IMR-90 (cell line): Measurements from ENCODE around the gene DRC3. TPM values are rescaled to one million over a fixed set of nuclear protein-coding genes. Genes with fewer than 3 reads are reported as not detected.
A peak's percentile ranks its signal among the peaks of the same experiment; 100 is the strongest.

Experiments
- ATAC-seq: fragments of 200-7000 bp; cut with Tn5 transposase; 2 replicates; pipeline ENCODE4 v1.9.1; 2020; ENCODE audit warnings: low read depth, mild to moderate bottlenecking, moderate library complexity
- BruUV-seq: library from RNA; stranded (reverse); fragments of 400-500 nt; replicated peaks from 2 replicates; lab custom pipeline; 2021; lab: Mats Ljungman, UMichigan
- CTCF ChIA-PET: fragments of 300-600 bp; formaldehyde crosslinking; extraction: SDS; loops from one replicate; lab custom pipeline; 2021; ENCODE audit warnings: antibody characterized with exemption; lab: Yijun Ruan, JAX
- POLR2A ChIA-PET: fragments of 300-600 bp; sonication (Branson Sonifier 250); formaldehyde crosslinking; loops from one replicate; lab custom pipeline; 2022; ENCODE audit warnings: antibody characterized with exemption; ENCODE audit not compliant: unreplicated experiment; lab: Charles Lee
- DNase-seq: peaks from one replicate; pipeline ENCODE4 v3.0.0; 2013
- H2AFZ ChIP-seq: replicated peaks from 2 replicates; pipeline ENCODE3; 2013; ENCODE audit warnings: low read length, mild to moderate bottlenecking; ENCODE audit not compliant: poor library complexity
- H2AK5ac ChIP-seq: 2 replicates; pipeline ENCODE4 v1.6.1; 2013; ENCODE audit warnings: low read depth, low read length, inconsistent platforms
- H2AK9ac ChIP-seq: replicated peaks from 2 replicates; pipeline ENCODE3; 2013; ENCODE audit warnings: mild to moderate bottlenecking, low read depth, low read length, moderate library complexity; ENCODE audit not compliant: poor library complexity
- H2BK120ac ChIP-seq: 2 replicates; pipeline ENCODE4 v1.6.1; 2013; ENCODE audit warnings: low read depth, low read length, inconsistent platforms
- H2BK15ac ChIP-seq: 3 replicates; pipeline ENCODE4 v1.6.1; 2013; ENCODE audit warnings: low read depth, low read length, inconsistent platforms
- H2BK20ac ChIP-seq: 2 replicates; pipeline ENCODE4 v1.6.1; 2013; ENCODE audit warnings: low read depth, mild to moderate bottlenecking, inconsistent platforms, low read length, moderate library complexity
- H2BK5ac ChIP-seq: 2 replicates; pipeline ENCODE4 v1.6.1; 2013; ENCODE audit warnings: mild to moderate bottlenecking, low read depth, low read length, inconsistent platforms; ENCODE audit not compliant: poor library complexity, severe bottlenecking
- H3K14ac ChIP-seq: replicated peaks from 2 replicates; pipeline ENCODE4 v1.6.1; 2013; ENCODE audit warnings: low read depth, low read length, inconsistent platforms
- H3K18ac ChIP-seq: 2 replicates; pipeline ENCODE4 v1.6.1; 2013; ENCODE audit warnings: low read depth, low read length, control low read depth
- H3K23ac ChIP-seq: 2 replicates; pipeline ENCODE4 v1.6.1; 2013; ENCODE audit warnings: low read depth, low read length, inconsistent platforms
- H3K27ac ChIP-seq: 2 replicates; pipeline ENCODE4 v1.5.1; 2013; ENCODE audit warnings: mild to moderate bottlenecking, control low read depth, low read length; ENCODE audit not compliant: insufficient read depth
- H3K27me3 ChIP-seq: 2 replicates; pipeline ENCODE4 v1.6.1; 2013; ENCODE audit warnings: low read length; ENCODE audit not compliant: control insufficient read depth, insufficient read depth
- H3K36me3 ChIP-seq: 2 replicates; pipeline ENCODE4 v1.6.1; 2013; ENCODE audit warnings: low read length, mixed read lengths; ENCODE audit not compliant: control insufficient read depth, insufficient read depth
- H3K4ac ChIP-seq: 2 replicates; pipeline ENCODE4 v1.6.1; 2013; ENCODE audit warnings: low read depth, low read length, inconsistent platforms
- H3K4me1 ChIP-seq: 2 replicates; pipeline ENCODE4 v1.6.1; 2013; ENCODE audit warnings: low read length, mixed read lengths; ENCODE audit not compliant: control insufficient read depth, insufficient read depth
- H3K4me2 ChIP-seq: 2 replicates; pipeline ENCODE4 v1.6.1; 2013; ENCODE audit warnings: low read depth, mild to moderate bottlenecking, control low read depth, low read length, moderate library complexity
- H3K4me3 ChIP-seq: 2 replicates; pipeline ENCODE4 v1.5.1; 2013; ENCODE audit warnings: low read depth, mild to moderate bottlenecking, control low read depth, low read length, moderate library complexity; ENCODE audit not compliant: insufficient read depth
- H3K56ac ChIP-seq: 2 replicates; pipeline ENCODE4 v1.6.1; 2013; ENCODE audit warnings: low read length, inconsistent platforms; ENCODE audit not compliant: insufficient read depth; ENCODE audit errors: extremely low read depth
- H3K79me1 ChIP-seq, 2 experiments: 2 replicates each; pipeline ENCODE4 v1.6.1; 2013; ENCODE audit warnings: low read length in 2 of 2, inconsistent platforms in 1 of 2, low read depth in 1 of 2
- H3K9ac ChIP-seq: 2 replicates; pipeline ENCODE4 v1.6.1; 2013; ENCODE audit warnings: low read depth, low read length, control low read depth
- H3K9me1 ChIP-seq: 2 replicates; pipeline ENCODE4 v1.6.1; 2013; ENCODE audit warnings: low read length, inconsistent platforms; ENCODE audit not compliant: insufficient read depth
- H3K9me3 ChIP-seq: 2 replicates; pipeline ENCODE4 v1.6.1; 2013; ENCODE audit warnings: low read length; ENCODE audit not compliant: control insufficient read depth, insufficient read depth
- H4K20me1 ChIP-seq: 2 replicates; pipeline ENCODE4 v1.6.1; 2013; ENCODE audit warnings: low read length, inconsistent platforms; ENCODE audit not compliant: insufficient read depth
- H4K5ac ChIP-seq: 2 replicates; pipeline ENCODE4 v1.6.1; 2013; ENCODE audit warnings: mild to moderate bottlenecking, low read depth, low read length, control low read depth
- H4K8ac ChIP-seq, 2 experiments: 2 replicates each; pipeline ENCODE4 v1.6.1; 2013; ENCODE audit warnings: low read depth in 2 of 2, low read length in 2 of 2, control low read depth in 1 of 2, inconsistent platforms in 1 of 2
- H4K91ac ChIP-seq: 2 replicates; pipeline ENCODE4 v1.6.1; 2013; ENCODE audit warnings: low read depth, low read length, inconsistent platforms; ENCODE audit not compliant: insufficient read depth
- CEBPB ChIP-seq: IDR thresholded peaks from 2 replicates; pipeline ENCODE4 v1.6.1; 2012; ENCODE audit warnings: low read depth, low read length, improper control_type of control experiment
- CTCF ChIP-seq: conservative IDR thresholded peaks from 2 replicates; pipeline ENCODE4 v1.5.1; 2012; ENCODE audit warnings: mild to moderate bottlenecking, low read depth, low read length, improper control_type of control experiment
- NFE2L2 ChIP-seq: fragments of 150-350 bp; IDR thresholded peaks from 2 replicates; pipeline ENCODE4 v1.6.1; 2016; ENCODE audit warnings: low read depth, mild to moderate bottlenecking, low read length
- POLR2A ChIP-seq: IDR thresholded peaks from 2 replicates; pipeline ENCODE4 v1.6.1; 2012; ENCODE audit warnings: mild to moderate bottlenecking, low read depth, low read length
- RCOR1 ChIP-seq: IDR thresholded peaks from 2 replicates; pipeline ENCODE4 v1.6.1; 2012; ENCODE audit warnings: mild to moderate bottlenecking, low read length, improper control_type of control experiment; ENCODE audit not compliant: insufficient replicate concordance
- SMC3 ChIP-seq: fragments of 150-350 bp; IDR thresholded peaks from 2 replicates; pipeline ENCODE4 v1.6.1; 2016; ENCODE audit warnings: low read depth, mild to moderate bottlenecking, antibody characterized with exemption, low read length, moderate library complexity
- WGBS, 2 experiments: methylation state at CpG; one replicate each; pipeline versions ENCODE4 v1.1.5 to v1.1.7; 2013; ENCODE audit warnings: missing lambda C conversion rate in 2 of 2; ENCODE audit not compliant: insufficient read length in 1 of 2; ENCODE audit errors: extremely low coverage in 2 of 2; 5-methylcytosine and 5-hydroxymethylcytosine counted together
- dilution Hi-C: fragments of 300-500 bp; cut with HindIII; formaldehyde crosslinking; loops from one replicate; pipeline ENCODE4 v1.14.3; 2018; ENCODE audit warnings: low sequenced_read_pairs; ENCODE audit not compliant: unreplicated experiment
- in situ Hi-C: fragments of 300-500 bp; cut with MboI; formaldehyde crosslinking; loops from 3 replicates; pipeline ENCODE4 v1.14.3; 2019; ENCODE audit warnings: low sequenced_read_pairs, inconsistent platforms, mixed read lengths
- intact Hi-C: fragments of 100-400 bp; cut with micrococcal nuclease; formaldehyde crosslinking; loops from 2 replicates; pipeline ENCODE4 v1.10.0; 2022
- polyA plus RNA-seq, 3 experiments: library from polyadenylated mRNA; depleted of rRNA; stranded (reverse); fragments of >200 nt; gene quantifications; 2 replicates each; pipeline ENCODE4 v1.2.3, GENCODE V29; 2012; ENCODE audit warnings: low replicate concordance in 1 of 3
- total RNA-seq: library from RNA; depleted of rRNA; stranded (reverse); fragments of >200 nt; gene quantifications from 2 replicates; pipeline ENCODE4 v1.2.3, GENCODE V29; 2012

Gene DRC3
- total and polyA plus RNA-seq, 2 of the 4 experiments (the other 2 are of a cell fraction), result 0.55 to 0.72 TPM

GRCh38 chr17:17944242-17944641 is 28.4 kb upstream of the DRC3 start (continued):
- no peak for TF ChIP-seq CTCF
- TF ChIP-seq POLR2A, result no peak

- no peak for DNase-seq
These were observed 27.9 kb upstream of the DRC3 start for GRCh38 chr17:17944743-17945142.

More at GRCh38 chr17:17944743-17945142, 27.9 kb upstream of the DRC3 start:
- H4K8ac ChIP-seq, result no peak overlapping the region
- in situ Hi-C loops, result no loop called here
- ATAC-seq, result no peak
- H3K14ac ChIP-seq, result no peak overlapping the region
- H4K91ac ChIP-seq, result no peak overlapping the region
- dilution Hi-C loops, result no loop called here
- 74% methylated on average over 3 of the region's 11 CpGs; no CpG with 5 or more reads in 1 of the 2 experiments for WGBS, 2 experiments
- H2BK15ac ChIP-seq, result no peak overlapping the region
- H3K4me3 ChIP-seq, result no peak overlapping the region
- peaks cover 11% of the 10 kb centered on the region; the same call in 1 of the 2 replicates for H4K20me1 ChIP-seq
- H3K18ac ChIP-seq, result no peak overlapping the region
- H2BK5ac ChIP-seq, result no peak overlapping the region
- H3K36me3 ChIP-seq, result no peaks in the 10 kb centered on the region
- no TSS peak for BruUV-seq
- ChIA-PET POLR2A (interaction anchor here (0.7 kb wide), 1 partner anchor 12 kb away, joined by 6 read pairs; no protein-coding TSS in a partner anchor), CTCF (interaction anchor here (1.1 kb wide), 1 partner anchor 25 kb away, joined by 3 read pairs; no protein-coding TSS in a partner anchor)
- H3K4me2 ChIP-seq, result no peak overlapping the region
- TF ChIP-seq RCOR1 (no peak), SMC3 (no peak), CEBPB (no peak), NFE2L2 (no peak)
- 0 out of 2 replicates have a peak overlapping the region, but pooled peaks have one; percentile 14 for H3K4ac ChIP-seq
- peaks cover 36 to 84% of the 10 kb centered on the region in 2 experiments for H3K79me1 ChIP-seq
- H3K9me3 ChIP-seq, result no peaks in the 10 kb centered on the region
- intact Hi-C loops, result no loop called here
- no peak overlapping the region for H4K5ac ChIP-seq
- peaks cover 48% of the 10 kb centered on the region for H3K9me1 ChIP-seq
- H2AK5ac ChIP-seq, result no peak overlapping the region
- H3K27me3 ChIP-seq, result no peaks in the 10 kb centered on the region
- peak overlapping the region; percentile 33 for H2AK9ac ChIP-seq
- no peak overlapping the region for H3K56ac ChIP-seq
- peak overlapping the region; percentile 13; the same call in 1 of the 2 replicates for H2BK120ac ChIP-seq
- H3K9ac ChIP-seq, result no peak overlapping the region
- no peak overlapping the region; the same call in 1 of the 2 replicates for H2BK20ac ChIP-seq
- peaks cover 43% of the 10 kb centered on the region for H3K4me1 ChIP-seq
- H3K23ac ChIP-seq, result no peak overlapping the region
- H3K27ac ChIP-seq, result no peak overlapping the region
- H2AFZ ChIP-seq, result no peak overlapping the region
